Stimulated activated CD4-positive, alpha-beta T cell treated with anti-CD3 and anti-CD28 coated beads, TNF-alpha, amount 100 ng/mL, for 48 hours (primary cell): ENCODE data around the gene CKMT2.

Experiments used
- DNase-seq, 3 donors: peaks; one replicate each; pipeline ENCODE4 v3.0.0-alpha.2; 2020; ENCODE audit warnings: low read depth in 3 of 3

Gene CKMT2

GRCh38 chr5:81305785-81306184 lies 72.7 kb downstream of the CKMT2 start:
- DNase-seq: no peak

- no peak for DNase-seq
Observed at GRCh38 chr5:81308836-81309235, 75.7 kb downstream of the CKMT2 start.

GRCh38 chr5:81310402-81311063 lies 77.4 kb downstream of the CKMT2 start:
- DNase-seq: no peak

DNA sequence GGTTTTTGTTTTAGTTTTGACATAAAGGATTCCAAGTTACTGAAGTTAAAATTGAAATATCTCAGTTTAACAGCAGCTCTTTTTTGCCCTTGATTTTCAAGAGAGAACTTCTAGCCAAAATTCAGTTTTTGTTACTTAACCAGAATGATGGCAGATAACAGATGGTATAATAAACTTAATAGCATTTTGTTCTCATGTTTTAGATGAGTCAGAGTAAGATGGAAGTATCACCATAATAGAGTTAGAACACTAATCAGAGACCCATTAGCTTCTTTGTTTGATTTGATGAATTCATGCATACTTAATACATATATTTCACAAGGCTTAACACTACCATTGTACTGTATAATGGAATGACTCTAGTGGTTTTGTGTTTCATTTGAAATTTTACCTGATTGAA lies 80.2 kb downstream of the CKMT2 start:
- no peak for DNase-seq

DNA sequence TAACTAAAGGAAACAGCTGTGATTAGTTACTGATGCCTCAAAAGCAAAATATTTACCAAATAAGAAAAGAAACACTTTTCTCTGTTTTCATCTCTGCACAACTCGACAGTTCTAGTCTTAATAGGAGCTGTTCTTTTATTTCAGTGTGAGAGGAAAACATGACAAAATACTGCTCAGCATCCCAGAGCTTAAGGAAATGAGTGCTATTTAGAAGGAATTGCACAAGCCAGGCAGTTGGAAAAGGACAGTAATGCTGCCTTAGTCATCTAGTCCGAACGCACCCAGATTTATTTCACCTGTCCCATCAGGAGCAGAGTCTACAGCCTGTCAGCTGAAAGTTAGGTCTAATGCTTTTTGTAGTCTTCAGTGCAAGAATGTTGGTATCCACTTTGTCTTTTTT lies 80.6 kb downstream of the CKMT2 start:
- DNase-seq: no peak

- DNase-seq: no peak
Observed at GRCh38 chr5:81314581-81314980, 81.5 kb downstream of the CKMT2 start.

GRCh38 chr5:81315336-81315735 lies 82.2 kb downstream of the CKMT2 start:
- DNase-seq: no peak

GRCh38 chr5:81315830-81316229 lies 82.7 kb downstream of the CKMT2 start:
- DNase-seq: no peak
